Keratinocyte (primary cell): ENCODE results near the gene PLEKHM1.
"Not testable (repeated sequence)": the region's sequence is repeated elsewhere in the genome, so short reads cannot be mapped to it uniquely, and the experiment has no call there.

ENCODE experiments used
- CTCF ChIP-seq, 3 experiments: IDR thresholded peaks in 1 of 3; conservative IDR thresholded peaks in 1 of 3; optimal IDR thresholded peaks in 1 of 3; 2 replicates in 2 of 3; 3 replicates in 1 of 3; pipeline versions ENCODE3 to v1.5.1; 2011; ENCODE audit warnings: low read length in 3 of 3, mild to moderate bottlenecking in 3 of 3, moderate library complexity in 2 of 3, control low read depth in 1 of 3, inconsistent platforms in 1 of 3; ENCODE audit not compliant: insufficient read depth in 2 of 3; ENCODE audit errors: extremely low read depth in 1 of 3
- EZH2 ChIP-seq: IDR thresholded peaks from one replicate; pipeline ENCODE4 v1.6.1; 2012; ENCODE audit warnings: inconsistent platforms, mild to moderate bottlenecking, low read length, moderate library complexity

GRCh38 chr17:45447650-45448049 is 42.9 kb downstream of the PLEKHM1 start:
- TF ChIP-seq CTCF (optimal IDR thresholded peaks at IDR 0.05 in 1 of 3, IDR thresholded peaks at IDR 0.05 in 1 of 3, conservative IDR thresholded peaks at IDR 0.05 in 1 of 3; ENCODE audit: extremely low read depth in 1 of 3, insufficient read depth in 2 of 3, low read length in 3 of 3); EZH2: not testable (repeated sequence)
